HG03520 (cell line): ENCODE measurements around the gene RIOK1.
"Not testable (repeated sequence)": the region's sequence is repeated elsewhere in the genome, so short reads cannot be mapped to it uniquely, and the experiment has no call there.

Source experiments
- ATAC-seq: cut with Tn5 transposase; IDR thresholded peaks from one replicate; pipeline ENCODE4 v1.9.1; 2021; ENCODE audit warnings: mild to moderate bottlenecking, moderate library complexity; ENCODE audit not compliant: unreplicated experiment

RIOK1 gene

DNA sequence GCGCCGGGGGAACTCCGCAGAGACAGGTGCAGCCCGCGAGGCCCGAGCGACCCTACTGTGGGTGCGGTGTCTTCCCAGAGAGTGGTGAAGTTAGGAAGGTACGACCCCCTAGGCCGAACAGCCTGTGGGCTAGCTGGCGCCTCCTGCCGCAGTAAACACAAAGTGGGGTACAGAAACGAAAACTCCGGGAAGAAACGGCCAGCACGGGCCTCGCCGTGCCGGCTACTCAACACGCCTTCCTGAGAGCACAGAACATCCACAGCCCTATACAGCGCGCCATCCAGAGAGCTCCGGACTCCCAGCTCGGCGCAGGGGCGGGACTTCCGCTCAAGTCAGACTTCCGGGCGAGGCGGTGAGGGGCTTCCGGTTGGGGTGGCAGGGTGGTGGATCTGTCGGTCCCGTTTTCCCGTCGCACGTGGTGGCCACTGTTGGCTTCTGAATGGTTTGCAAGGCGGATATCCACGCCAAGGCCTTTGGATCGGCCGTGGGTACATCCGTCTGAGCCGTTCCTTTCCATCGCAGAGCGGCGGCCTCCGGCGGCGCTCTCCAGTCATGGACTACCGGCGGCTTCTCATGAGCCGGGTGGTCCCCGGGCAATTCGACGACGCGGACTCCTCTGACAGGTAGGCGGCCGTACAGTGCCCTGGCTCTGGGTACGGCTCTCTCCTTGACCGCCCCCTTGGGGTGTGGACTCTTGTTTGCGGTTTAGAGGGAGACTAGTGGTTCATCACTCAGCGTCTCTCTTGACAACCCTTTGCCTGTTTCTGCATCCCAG is at the start of gene RIOK1, which contains the start of gene CAGE1:
RIOK1 (plus strand) TSS at position 358 of the 775 bp plus-strand sequence; CDS start at position 553, 195 bp downstream.
CAGE1 (minus strand) TSS at position 292 of the 775 bp plus-strand sequence. CDS start 2,569 bp downstream, outside the sequence.
- peak; percentile 97 for ATAC-seq

GRCh38 chr6:7341271-7341670 is 48.3 kb upstream of the RIOK1 start:
- ATAC-seq = no peak

GRCh38 chr6:7341989-7342742 is 47.4 kb upstream of the RIOK1 start:
- ATAC-seq = no peak

- no peak for ATAC-seq
Observed at GRCh38 chr6:7343546-7344475, 45.8 kb upstream of the RIOK1 start.

- not testable (repeated sequence) for ATAC-seq
Observed at GRCh38 chr6:7344773-7345450, 44.7 kb upstream of the RIOK1 start.

GRCh38 chr6:7347551-7347997 is 42.0 kb upstream of the RIOK1 start:
- not testable (repeated sequence) for ATAC-seq

GRCh38 chr6:7350591-7350990 is 39.0 kb upstream of the RIOK1 start:
- not testable (repeated sequence) for ATAC-seq

DNA sequence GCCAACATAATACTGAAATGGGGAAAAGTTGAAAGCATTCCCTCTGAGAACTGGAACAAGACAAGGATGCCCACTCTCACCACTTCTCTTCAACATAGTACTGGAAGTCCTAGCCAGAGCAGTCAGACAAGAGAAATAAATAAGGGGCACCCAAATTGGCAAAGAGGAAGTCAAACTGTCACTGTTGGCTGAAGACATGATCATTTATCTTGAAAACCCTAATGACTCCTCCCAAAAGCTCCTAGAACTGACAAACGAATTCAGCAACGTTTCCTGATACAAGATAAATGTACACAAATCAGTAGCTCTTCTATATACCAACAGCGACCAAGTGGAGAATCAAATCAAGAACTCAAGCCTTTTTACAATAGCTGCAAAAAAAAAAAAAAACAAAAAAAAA is 37.7 kb upstream of the RIOK1 start:
- not testable (repeated sequence) for ATAC-seq

DNA sequence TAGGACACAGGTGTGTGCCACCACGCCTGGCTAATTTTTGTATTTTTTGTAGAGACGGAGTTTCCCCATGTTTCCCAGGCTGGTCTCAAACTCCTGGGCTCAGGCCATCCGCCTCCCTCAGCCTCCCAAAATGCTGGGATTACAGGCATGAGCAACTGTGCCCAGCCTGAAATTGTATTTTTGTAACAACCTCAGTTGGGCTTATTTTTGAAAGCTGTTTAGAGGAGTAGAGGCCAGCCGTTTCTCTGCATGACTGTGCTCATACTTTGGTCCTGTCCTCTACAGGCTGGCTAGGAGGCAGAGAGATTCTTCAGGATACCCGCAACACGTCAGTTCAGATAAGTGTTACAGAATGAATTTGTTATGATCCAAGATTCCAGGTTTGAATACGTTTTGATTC is 22.2 kb upstream of the RIOK1 start:
- no peak for ATAC-seq

DNA sequence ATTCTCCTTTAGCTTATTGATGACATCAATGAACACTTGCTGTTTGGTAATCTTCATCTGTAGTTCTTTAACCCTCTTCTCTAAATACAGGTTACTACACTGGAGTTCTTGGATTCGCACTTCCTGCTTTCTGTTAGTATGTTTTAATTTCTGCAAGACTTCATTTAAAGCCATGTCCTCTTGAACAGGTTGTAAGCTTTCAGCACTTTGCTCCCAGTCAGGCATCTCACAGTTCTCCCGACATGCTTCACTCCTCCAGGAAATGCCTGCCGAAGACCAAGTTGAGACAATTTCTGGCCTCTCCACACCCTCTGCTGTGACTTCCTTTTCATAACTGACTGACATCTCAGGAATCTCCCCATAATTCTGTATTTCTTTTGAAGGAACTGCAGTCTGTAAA is 15.9 kb upstream of the RIOK1 start:
- ATAC-seq = no peak

- no peak for ATAC-seq
Observed at GRCh38 chr6:7377961-7378360, 11.6 kb upstream of the RIOK1 start.

DNA sequence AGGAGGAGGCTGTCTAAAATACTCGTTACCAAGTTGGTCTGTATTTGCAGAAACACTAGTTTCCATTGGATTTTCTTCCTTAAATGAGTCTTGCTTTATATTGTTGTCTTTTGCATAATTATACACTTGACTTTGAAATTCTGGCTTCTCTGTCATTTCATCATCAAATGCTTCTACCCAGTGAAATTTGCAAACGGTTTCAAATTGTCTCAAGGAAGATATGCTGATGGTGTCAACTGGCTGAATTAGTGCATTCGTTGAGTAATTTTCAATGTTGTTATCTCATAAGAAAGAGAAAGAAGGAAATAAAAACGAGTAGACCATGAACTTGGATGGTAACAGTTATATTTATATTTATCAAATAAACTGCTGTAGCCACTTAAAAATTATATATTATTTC is 10.9 kb upstream of the RIOK1 start:
- no peak for ATAC-seq

- no peak for ATAC-seq
Observed at GRCh38 chr6:7381092-7381491, 8.5 kb upstream of the RIOK1 start.

DNA sequence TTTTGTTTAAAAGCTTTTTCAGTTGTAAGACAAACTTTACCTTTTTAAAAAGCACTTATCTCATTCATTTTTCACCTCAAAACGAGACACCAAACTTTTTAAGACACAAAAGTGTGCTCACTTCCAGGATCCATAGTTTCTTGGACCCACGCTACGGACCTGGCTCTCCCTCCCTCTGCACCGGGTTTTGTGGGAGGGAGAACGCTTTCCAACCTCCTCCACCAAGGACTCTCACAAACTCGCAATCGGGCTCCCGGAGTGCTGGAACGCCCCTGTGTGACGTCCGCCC is 502 bp upstream of the RIOK1 start:
- no peak for ATAC-seq

GRCh38 chr6:7390226-7390878 is 744 bp downstream of the RIOK1 start:
- peak; percentile 2 for ATAC-seq

DNA sequence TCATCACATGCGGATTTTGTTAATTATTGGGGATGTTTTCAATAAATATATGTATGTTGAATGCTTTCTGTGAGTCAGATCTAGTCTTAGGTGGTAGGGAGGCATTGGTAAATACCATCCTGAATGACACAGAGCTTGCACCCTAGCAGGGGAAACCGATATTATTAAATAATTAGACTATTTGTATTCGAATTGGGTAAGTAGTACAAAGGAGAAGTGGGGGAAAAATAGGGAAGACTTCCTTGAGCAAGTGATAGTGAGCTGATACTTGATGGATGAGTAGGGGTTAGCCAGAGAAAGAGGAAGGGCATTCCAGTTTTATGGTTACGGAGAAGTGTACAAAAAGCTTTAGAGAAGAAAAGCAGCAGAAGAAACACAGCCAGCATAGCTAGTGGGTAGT is 1.5 kb downstream of the RIOK1 start:
- no peak for ATAC-seq

DNA sequence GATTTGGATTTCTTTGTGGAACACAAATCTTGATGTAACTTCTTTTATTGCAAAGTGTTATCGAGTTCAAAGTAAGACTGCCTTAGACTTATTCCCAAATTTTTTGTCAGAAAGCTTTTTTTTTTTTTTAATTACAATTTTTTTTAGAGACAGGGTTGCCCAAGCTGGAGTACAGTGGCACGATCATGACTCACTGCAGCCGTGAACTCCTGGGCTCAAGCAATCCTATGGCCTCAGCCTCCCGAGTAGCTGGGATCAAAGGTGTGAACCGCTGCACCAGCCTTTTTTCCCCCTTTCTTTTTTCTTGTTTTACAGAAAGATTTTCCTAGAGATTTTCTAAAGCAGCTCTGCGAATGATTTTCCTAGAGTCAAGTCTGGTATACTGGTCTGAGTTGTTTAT is 2.8 kb downstream of the RIOK1 start:
- ATAC-seq = no peak

DNA sequence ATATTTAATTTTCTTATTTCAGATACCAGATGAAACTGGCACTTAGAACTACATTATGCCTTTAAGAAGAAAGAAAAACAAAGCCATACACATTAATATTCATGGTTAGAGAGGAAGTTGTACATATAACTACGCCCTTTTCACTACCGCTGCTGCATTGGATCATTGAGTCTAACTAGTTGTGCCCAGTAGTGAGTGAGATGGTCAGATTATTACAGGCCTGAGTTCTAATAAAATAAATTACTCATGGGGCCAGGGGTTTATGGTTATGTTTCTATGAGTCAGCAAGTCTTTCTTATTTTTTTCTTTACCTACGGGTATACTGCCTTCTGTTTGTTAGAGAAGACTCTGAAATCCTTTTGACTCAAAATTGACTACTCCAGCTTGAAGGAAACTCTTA is 11.5 kb downstream of the RIOK1 start:
- ATAC-seq = no peak

DNA sequence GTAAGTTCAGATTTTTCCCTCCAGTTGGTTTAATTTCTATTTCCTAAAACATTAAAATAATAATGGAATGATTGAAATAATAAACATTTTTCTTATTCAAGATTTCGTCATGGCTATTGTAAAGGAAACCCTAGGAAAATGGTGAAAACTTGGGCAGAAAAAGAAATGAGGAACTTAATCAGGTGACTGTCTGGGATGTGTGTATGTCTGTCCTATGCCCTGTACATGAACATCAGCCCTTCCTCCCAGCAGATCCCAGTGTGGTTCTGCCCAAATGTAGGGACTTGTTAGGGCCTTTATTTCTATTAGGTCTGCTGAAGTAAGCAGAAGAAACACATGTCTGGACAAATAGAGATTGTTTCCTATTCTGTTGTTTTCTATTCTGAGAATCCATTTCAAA is 13.1 kb downstream of the RIOK1 start:
- no peak for ATAC-seq

- ATAC-seq = no peak
Observed at GRCh38 chr6:7404546-7404945, 14.9 kb downstream of the RIOK1 start.
